ENCODE data around the gene AGBL4.

The AGBL4 gene

DNA sequence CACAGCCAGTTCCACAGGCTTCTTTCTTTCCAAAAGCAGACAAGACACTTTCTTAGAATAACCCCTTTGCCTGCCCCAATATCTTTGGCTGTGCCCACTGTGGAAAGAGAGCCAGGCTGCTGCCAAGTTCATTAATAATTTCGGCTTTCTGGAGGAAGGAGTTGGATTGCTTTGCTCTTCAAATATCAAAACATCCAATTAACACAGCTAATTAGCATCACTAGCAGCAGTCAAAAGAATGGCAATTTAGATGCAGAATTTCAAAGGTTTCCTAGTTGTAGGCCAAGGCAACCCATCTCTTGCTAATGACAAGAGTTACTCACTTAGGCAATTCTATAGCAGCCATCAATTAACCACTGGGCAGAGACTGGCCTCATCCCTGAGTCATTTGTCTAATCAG, 1460.7 kb downstream of the AGBL4 start:
- H3K27me3 Mint-ChIP-seq (ENCODE audit: low read depth), result peaks cover 5% of the 10 kb centered on the region
- DNase-seq (ENCODE audit: low spot score), result no peak
- no peak overlapping the region for H3K27ac Mint-ChIP-seq
- no peaks in the 10 kb centered on the region for H3K36me3 Mint-ChIP-seq (ENCODE audit: low read depth)
- no peaks in the 10 kb centered on the region for H3K9me3 Mint-ChIP-seq
- H3K4me3 Mint-ChIP-seq, result no peak overlapping the region
- H3K4me1 Mint-ChIP-seq (ENCODE audit: low read depth), result no peaks in the 10 kb centered on the region

DNA sequence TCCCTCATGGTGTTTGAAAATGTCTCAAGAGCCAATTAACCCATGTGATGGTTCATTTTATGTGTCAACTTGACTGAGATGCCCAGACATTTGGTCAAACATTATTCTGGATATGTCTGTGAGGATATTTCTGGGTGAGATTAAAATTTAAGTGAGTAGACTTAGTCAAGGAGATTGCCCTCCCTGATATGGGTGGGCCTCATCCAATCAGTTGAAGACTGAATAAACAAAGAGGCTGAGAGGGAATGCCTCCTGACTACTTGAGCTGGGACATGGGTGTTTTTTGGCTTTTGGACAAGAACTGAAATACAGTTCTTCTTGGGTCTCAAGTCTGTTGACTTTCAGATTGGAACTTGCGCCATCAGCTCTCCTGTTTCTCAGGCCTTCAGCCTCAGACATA, 1462.3 kb downstream of the AGBL4 start:
- no peak for DNase-seq (ENCODE audit: low spot score)
- Mint-ChIP-seq H3K4me3 (no peak overlapping the region), H3K36me3 (ENCODE audit: low read depth) (no peaks in the 10 kb centered on the region)

DNA sequence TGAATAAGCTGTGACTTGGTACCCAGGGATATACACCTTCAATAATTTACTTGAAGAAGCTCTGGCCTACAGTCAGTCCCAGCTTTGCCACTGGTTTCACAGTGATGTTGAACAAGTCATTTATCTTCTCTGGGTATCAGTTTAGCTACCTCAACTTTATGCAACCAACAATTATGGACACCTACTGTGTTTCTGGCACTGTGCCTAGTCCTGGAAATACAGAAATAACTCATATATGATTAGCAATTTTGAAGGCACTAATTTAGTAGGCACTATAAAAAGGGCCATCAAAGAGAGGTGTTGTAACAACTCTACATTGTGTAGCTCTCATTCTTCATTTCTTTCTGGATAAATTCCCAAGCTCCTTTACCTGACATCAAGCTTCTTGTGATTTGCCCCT, 1463.2 kb downstream of the AGBL4 start:
- no peaks in the 10 kb centered on the region for H3K4me1 Mint-ChIP-seq (ENCODE audit: low read depth)

More for the DNA sequence above, 1462.3 kb downstream of the AGBL4 start:
- Mint-ChIP-seq H3K4me1 (ENCODE audit: low read depth) (no peaks in the 10 kb centered on the region), H3K27ac (no peak overlapping the region), H3K27me3 (ENCODE audit: low read depth) (peaks cover 5% of the 10 kb centered on the region), H3K9me3 (no peaks in the 10 kb centered on the region)

DNA sequence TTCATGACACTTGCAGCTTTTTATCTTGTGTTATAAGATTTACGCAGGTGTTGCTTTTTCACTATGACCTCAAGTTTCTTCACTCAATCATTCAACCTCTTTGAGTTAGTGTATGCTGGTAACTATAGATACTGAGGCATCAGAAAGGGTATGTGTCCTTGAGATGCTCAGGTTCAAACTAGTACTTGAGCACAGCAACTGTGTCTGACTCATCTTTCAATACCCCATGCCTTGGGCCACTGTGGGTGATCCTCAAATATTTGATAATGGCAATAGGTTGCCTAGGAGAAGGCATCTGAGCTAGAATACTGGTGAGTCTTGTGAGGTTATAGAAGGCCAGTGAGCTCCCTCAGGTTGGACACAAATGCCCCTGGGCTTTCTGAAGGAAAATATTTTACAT, 1463.6 kb downstream of the AGBL4 start:
- no peak overlapping the region for H3K27ac Mint-ChIP-seq
- DNase-seq (ENCODE audit: low spot score), result no peak
- no peaks in the 10 kb centered on the region for H3K9me3 Mint-ChIP-seq
- H3K4me3 Mint-ChIP-seq, result no peak overlapping the region
- H3K36me3 Mint-ChIP-seq (ENCODE audit: low read depth), result no peaks in the 10 kb centered on the region
- peaks cover 5% of the 10 kb centered on the region for H3K27me3 Mint-ChIP-seq (ENCODE audit: low read depth)
- H3K4me1 Mint-ChIP-seq (ENCODE audit: low read depth), result no peaks in the 10 kb centered on the region

More for the DNA sequence above, 1463.2 kb downstream of the AGBL4 start:
- H3K4me3 Mint-ChIP-seq, result no peak overlapping the region
- no peaks in the 10 kb centered on the region for H3K9me3 Mint-ChIP-seq
- no peaks in the 10 kb centered on the region for H3K36me3 Mint-ChIP-seq (ENCODE audit: low read depth)
- DNase-seq (ENCODE audit: low spot score), result no peak
- peaks cover 5% of the 10 kb centered on the region for H3K27me3 Mint-ChIP-seq (ENCODE audit: low read depth)
- H3K27ac Mint-ChIP-seq, result no peak overlapping the region

DNA sequence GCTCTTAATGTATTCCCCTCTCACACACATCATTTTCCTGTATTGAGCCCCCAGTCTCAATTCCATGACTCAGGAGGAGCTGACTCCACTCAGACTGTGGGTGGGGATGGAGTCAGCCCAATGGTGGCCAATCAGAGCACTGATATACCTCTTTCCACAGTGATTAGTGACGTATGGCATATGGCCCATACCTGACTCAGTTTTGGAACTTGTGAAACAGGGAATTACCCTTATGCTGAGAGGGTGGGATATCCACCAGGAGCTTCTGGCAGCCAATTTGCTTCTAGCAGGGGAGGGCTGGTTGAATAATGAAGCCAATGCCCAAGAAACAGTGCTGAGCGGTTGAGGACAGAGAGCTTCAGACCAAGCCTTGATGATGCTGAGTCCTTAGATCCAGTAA, 1465.4 kb downstream of the AGBL4 start:
- Mint-ChIP-seq H3K36me3 (ENCODE audit: low read depth) (no peaks in the 10 kb centered on the region), H3K27ac (no peak overlapping the region), H3K4me1 (ENCODE audit: low read depth) (no peaks in the 10 kb centered on the region), H3K4me3 (no peak overlapping the region), H3K9me3 (no peaks in the 10 kb centered on the region), H3K27me3 (ENCODE audit: low read depth) (peaks cover 2% of the 10 kb centered on the region)
- no peak for DNase-seq (ENCODE audit: low spot score)

DNA sequence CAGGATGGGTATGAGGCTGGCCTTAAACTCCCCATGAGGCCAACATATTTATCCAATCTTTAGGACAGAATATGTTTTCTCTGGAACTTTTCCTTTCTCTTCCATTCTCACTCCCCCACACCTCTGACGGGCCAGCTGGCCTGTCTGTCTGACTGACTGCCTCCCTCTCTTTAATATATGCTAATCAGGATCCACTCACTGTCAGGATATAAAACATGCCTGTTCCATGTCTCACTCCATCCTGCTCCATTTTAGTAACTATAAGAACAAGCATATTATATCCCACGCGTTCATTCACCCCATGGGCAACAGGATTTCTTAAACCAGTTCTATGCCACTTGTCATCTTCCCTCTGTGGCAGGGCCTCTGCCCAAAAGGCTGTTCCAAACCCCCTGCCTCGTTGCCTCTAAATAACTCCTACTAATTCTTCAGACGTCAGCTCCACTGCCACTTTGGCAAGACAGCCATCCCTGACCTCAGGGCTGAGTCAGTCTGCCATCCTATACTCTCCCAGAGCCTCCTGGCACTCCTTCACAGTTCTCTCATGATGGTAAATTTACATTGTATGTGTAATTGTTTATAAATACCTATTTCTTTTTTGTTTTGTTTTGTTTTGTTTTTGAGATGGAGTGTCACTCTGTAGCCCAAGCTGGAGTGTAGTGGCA, 1467.4 kb downstream of the AGBL4 start:
- no peak for DNase-seq (ENCODE audit: low spot score)
- no peaks in the 10 kb centered on the region for H3K36me3 Mint-ChIP-seq (ENCODE audit: low read depth)
- no peak overlapping the region for H3K27ac Mint-ChIP-seq

DNA sequence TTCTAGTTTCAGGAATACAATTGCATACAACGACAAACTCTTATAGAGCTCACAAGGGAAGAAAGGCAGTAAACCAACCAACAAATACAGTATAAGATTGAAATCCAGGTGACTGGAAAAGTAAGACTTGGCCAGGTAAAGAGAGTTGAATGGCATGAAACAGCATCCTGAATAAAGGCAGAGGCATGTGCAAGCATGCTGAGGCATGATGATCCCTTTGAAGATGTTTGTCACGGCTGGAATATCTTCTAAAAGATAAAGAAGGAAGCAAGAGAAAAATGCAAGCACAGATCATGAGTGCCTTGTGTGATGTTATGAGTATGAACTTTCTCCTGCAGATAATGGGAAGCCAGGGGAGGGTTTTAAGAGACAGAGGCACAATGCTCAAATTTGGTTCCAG, 1468.5 kb downstream of the AGBL4 start:
- Mint-ChIP-seq H3K27me3 (ENCODE audit: low read depth) (peaks cover 2% of the 10 kb centered on the region), H3K4me1 (ENCODE audit: low read depth) (no peaks in the 10 kb centered on the region), H3K36me3 (ENCODE audit: low read depth) (no peaks in the 10 kb centered on the region), H3K9me3 (no peaks in the 10 kb centered on the region), H3K27ac (no peak overlapping the region), H3K4me3 (no peak overlapping the region)
- no peak for DNase-seq (ENCODE audit: low spot score)

More for the DNA sequence above, 1467.4 kb downstream of the AGBL4 start:
- Mint-ChIP-seq H3K27me3 (ENCODE audit: low read depth) (peaks cover 2% of the 10 kb centered on the region), H3K9me3 (no peaks in the 10 kb centered on the region), H3K4me1 (ENCODE audit: low read depth) (no peaks in the 10 kb centered on the region), H3K4me3 (no peak overlapping the region)

DNA sequence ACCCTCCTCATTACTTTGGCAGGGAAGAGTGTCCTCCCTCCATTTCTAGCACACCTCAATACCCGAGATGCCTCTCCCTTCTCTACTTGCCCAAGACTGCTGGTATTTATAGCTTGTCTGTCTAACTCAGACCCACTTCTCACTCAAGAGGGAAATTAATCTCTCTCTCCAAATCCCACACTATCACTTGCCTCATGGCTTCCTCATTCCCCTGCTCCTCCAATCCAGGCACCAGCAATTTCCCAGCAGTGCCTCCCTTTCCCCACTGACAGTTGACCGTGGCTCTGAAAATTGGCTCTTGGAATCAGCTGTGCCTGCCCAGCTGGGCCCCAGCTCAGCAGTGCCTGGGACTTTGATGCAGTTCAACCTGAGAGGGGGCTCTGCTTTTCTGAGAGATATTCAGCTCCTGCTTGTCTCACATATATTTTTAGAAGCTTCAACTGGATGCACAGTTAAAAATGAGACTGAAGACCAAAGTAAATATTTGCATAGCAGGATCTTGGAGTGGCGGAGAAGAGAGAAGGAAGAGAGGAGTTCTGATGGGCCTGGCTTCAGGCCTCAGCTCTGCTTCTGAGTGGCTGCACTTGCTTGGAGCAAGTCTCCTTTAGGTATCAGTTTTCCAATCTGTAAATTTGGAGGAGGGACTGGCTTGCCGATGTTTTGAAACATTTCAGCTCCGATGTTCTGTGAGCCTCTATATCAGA, 1470.7 kb downstream of the AGBL4 start:
- Mint-ChIP-seq H3K27me3 (ENCODE audit: low read depth) (no peaks in the 10 kb centered on the region), H3K4me3 (no peak overlapping the region), H3K4me1 (ENCODE audit: low read depth) (no peaks in the 10 kb centered on the region), H3K27ac (no peak overlapping the region), H3K36me3 (ENCODE audit: low read depth) (no peaks in the 10 kb centered on the region), H3K9me3 (no peaks in the 10 kb centered on the region)
- DNase-seq (ENCODE audit: low spot score), result no peak

DNA sequence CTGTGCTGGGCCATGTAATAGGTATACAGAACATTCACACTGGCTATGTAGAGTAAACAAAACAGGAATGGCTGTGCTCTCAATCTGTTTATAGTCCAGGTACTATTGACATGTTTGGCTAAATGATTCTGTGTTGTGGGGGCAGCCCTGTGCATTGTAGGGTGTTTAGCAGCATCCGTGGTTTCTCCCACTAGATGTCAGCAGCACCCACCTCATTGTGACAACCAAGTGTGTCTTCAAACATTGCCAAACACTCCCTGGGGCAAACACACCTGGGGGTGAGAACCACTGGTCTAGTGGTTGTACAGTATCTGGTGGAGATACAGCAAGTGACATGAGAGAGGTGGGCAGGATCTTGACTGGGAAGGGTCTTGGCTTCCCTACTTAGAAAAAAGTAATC, 1471.3 kb downstream of the AGBL4 start:
- H3K4me3 Mint-ChIP-seq, result no peak overlapping the region
- no peak overlapping the region for H3K27ac Mint-ChIP-seq
- no peaks in the 10 kb centered on the region for H3K27me3 Mint-ChIP-seq (ENCODE audit: low read depth)
- no peaks in the 10 kb centered on the region for H3K36me3 Mint-ChIP-seq (ENCODE audit: low read depth)
- H3K9me3 Mint-ChIP-seq, result no peaks in the 10 kb centered on the region
- no peak for DNase-seq (ENCODE audit: low spot score)
- no peaks in the 10 kb centered on the region for H3K4me1 Mint-ChIP-seq (ENCODE audit: low read depth)

DNA sequence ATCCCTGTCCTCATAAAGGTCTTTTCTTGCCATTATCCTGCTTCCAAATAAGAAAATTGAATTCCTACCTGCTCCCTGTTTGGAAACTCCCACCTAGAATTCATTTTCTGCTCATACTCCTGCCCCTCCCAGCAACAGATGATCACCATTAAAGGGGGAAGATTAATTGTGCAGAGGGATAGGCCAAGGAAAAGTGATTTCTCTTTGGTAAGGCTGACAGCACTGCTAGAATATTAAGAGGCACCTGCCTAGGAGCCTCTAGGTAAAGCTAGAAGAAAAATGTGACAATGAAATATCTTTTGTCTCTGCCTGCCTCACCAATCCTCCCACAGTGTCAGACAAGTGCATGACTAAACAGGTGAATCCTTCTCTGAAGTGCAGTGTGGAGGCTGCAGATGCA, 1474.8 kb downstream of the AGBL4 start:
- Mint-ChIP-seq H3K9me3 (no peaks in the 10 kb centered on the region), H3K27ac (no peak overlapping the region), H3K27me3 (ENCODE audit: low read depth) (no peaks in the 10 kb centered on the region), H3K36me3 (ENCODE audit: low read depth) (no peaks in the 10 kb centered on the region), H3K4me1 (ENCODE audit: low read depth) (no peaks in the 10 kb centered on the region), H3K4me3 (no peak overlapping the region)
- DNase-seq (ENCODE audit: low spot score), result no peak

DNA sequence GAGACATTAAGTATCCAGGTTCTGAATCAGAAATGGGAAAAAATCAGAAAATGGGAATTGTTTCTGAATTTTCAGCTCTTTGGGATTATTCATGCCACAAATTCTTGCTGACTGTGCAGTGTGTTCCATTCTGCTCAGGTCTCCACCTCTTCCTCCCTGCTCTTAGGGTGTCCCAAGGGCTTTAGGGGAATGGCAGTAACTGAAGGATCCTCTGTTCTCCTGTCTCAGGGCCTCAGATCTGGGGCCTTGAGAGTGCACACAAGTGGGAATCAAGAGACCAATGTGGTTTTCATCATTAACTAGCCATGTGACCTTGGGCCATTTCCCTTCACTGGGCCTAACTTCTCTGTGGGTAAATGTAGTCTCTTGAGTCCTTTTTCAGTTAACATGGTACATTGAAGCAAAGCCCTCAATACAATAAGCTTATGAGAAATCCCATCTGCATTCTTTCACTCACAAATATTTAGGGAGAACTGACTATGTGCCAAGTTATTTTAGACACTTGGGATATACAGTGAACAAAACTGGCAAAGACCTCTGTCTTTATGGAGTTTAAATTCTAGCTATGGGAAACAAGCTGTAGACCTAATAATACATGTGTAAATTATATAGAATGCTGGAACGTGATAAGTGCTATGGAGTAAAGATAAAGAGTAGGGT, 1476.1 kb downstream of the AGBL4 start:
- DNase-seq (ENCODE audit: low spot score), result no peak
- Mint-ChIP-seq H3K4me3 (no peak overlapping the region), H3K27me3 (ENCODE audit: low read depth) (no peaks in the 10 kb centered on the region), H3K27ac (no peak overlapping the region), H3K9me3 (no peaks in the 10 kb centered on the region), H3K36me3 (ENCODE audit: low read depth) (no peaks in the 10 kb centered on the region), H3K4me1 (ENCODE audit: low read depth) (no peaks in the 10 kb centered on the region)

DNA sequence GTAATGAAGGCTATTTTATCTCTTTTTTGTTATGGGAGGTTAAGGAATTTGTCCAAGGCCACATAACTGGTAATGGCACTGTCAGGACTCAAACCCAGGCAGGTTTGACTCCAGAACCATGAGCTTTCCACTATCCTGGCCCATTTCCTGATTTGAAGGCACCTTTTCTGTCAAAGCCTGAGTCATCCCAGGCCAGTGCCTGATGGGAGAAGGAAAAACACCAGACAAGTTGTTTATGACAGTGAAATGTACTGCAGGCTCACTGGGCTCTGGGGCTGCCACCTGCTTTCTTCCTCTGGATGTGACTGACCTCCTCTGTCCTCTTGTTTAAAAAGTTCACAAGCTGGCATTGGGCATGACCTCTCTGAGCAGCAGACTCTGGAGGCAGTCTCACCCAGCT, 1479.9 kb downstream of the AGBL4 start:
- Mint-ChIP-seq H3K36me3 (ENCODE audit: low read depth) (no peaks in the 10 kb centered on the region), H3K9me3 (no peaks in the 10 kb centered on the region), H3K4me3 (no peak overlapping the region)

DNA sequence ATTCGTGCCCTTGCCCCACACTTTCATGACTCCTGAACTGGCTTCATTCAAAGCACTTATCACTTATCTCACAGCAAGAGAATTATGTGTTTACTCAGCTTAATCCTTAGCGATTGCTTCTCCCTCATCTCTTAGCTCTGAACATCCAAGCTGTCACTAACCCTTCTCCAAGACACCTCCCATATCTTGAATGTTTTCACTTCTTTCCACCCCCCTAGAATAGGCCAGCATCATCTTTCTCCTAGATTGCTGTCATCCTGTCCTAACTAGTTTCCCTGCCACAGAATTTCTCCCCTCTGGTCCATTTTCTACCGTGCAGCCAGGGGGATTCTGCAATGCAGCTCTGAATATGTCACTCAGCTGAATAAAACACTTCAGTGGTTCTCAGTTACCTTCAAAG, 1483.2 kb downstream of the AGBL4 start:
- H3K9me3 Mint-ChIP-seq, result no peaks in the 10 kb centered on the region
- H3K27ac Mint-ChIP-seq, result no peak overlapping the region
- no peaks in the 10 kb centered on the region for H3K4me1 Mint-ChIP-seq (ENCODE audit: low read depth)
- H3K27me3 Mint-ChIP-seq (ENCODE audit: low read depth), result no peaks in the 10 kb centered on the region
- DNase-seq (ENCODE audit: low spot score), result no peak
- H3K36me3 Mint-ChIP-seq (ENCODE audit: low read depth), result no peaks in the 10 kb centered on the region
- no peak overlapping the region for H3K4me3 Mint-ChIP-seq

More for the DNA sequence above, 1479.9 kb downstream of the AGBL4 start:
- Mint-ChIP-seq H3K27ac (no peak overlapping the region), H3K4me1 (ENCODE audit: low read depth) (no peaks in the 10 kb centered on the region), H3K27me3 (ENCODE audit: low read depth) (no peaks in the 10 kb centered on the region)
- DNase-seq (ENCODE audit: low spot score), result no peak

DNA sequence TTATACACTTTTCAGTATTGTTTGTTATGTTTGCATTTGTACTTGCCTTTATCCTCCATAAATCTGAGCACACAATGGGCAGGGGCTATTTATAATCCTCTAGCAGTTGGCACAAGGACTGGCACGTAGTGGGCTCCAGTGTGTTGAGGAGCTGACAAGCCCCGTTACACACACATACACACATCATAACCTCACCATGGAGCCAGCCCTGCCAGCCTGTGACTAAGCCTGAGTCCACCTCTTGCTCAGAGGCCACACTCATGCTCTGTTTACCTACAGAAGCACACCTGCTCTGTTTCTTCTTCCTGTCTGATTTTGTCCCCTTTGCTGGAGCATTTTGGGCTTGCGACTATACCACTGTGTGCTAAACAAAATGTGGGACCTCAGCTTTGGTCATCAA, 1487.3 kb downstream of the AGBL4 start:
- H3K36me3 Mint-ChIP-seq (ENCODE audit: low read depth), result no peaks in the 10 kb centered on the region
- no peak overlapping the region for H3K27ac Mint-ChIP-seq
- no peak for DNase-seq (ENCODE audit: low spot score)
- no peaks in the 10 kb centered on the region for H3K4me1 Mint-ChIP-seq (ENCODE audit: low read depth)
- H3K4me3 Mint-ChIP-seq, result no peak overlapping the region
- H3K9me3 Mint-ChIP-seq, result no peaks in the 10 kb centered on the region
- no peaks in the 10 kb centered on the region for H3K27me3 Mint-ChIP-seq (ENCODE audit: low read depth)
